Esophagus (tissue), 2 donors: ENCODE data around the gene PPP1R27. TPM values are rescaled to one million over a fixed set of nuclear protein-coding genes. Genes with fewer than 3 reads are reported as not detected.

Source experiments
- H3K27ac ChIP-seq, 2 donors: one replicate each; pipeline ENCODE4 v1.5.1; 2013; ENCODE audit warnings: low read depth in 2 of 2, mild to moderate bottlenecking in 2 of 2, inconsistent platforms in 1 of 2, low read length in 1 of 2, moderate library complexity in 1 of 2
- H3K27me3 ChIP-seq, 2 donors: one replicate each; pipeline ENCODE4 v1.6.1; 2013; ENCODE audit warnings: low read length in 2 of 2, control low read depth in 1 of 2, mild to moderate bottlenecking in 1 of 2; ENCODE audit not compliant: insufficient read depth in 2 of 2, control insufficient read depth in 1 of 2
- H3K36me3 ChIP-seq, 2 donors: one replicate each; pipeline ENCODE4 v1.6.1; 2013; ENCODE audit warnings: low read length in 1 of 2; ENCODE audit not compliant: control insufficient read depth in 2 of 2, insufficient read depth in 2 of 2
- H3K4me1 ChIP-seq, 2 donors: one replicate each; pipeline ENCODE4 v1.6.1; 2013; ENCODE audit warnings: low read length in 1 of 2; ENCODE audit not compliant: control insufficient read depth in 2 of 2, insufficient read depth in 2 of 2
- H3K4me3 ChIP-seq, 2 donors: one replicate each; pipeline ENCODE4 v1.5.1; 2013; ENCODE audit warnings: low read length in 2 of 2, mild to moderate bottlenecking in 2 of 2, low read depth in 1 of 2, moderate library complexity in 1 of 2
- H3K9me3 ChIP-seq, 2 donors: one replicate each; pipeline ENCODE4 v1.6.1; 2013; ENCODE audit warnings: mild to moderate bottlenecking in 2 of 2, low read depth in 1 of 2, low read length in 1 of 2, moderate library complexity in 1 of 2; ENCODE audit not compliant: control insufficient read depth in 2 of 2, insufficient read depth in 1 of 2
- WGBS, 2 donors: extraction: QIAGEN DNeasy Blood & Tissue Kit; methylation state at CpG; one replicate each; pipeline ENCODE4 v1.1.7; 2013; 5-methylcytosine and 5-hydroxymethylcytosine counted together
- polyA plus RNA-seq, 2 donors: library from polyadenylated mRNA; stranded (reverse); fragments of 200-250 nt; gene quantifications; one replicate each; pipeline ENCODE4 v1.2.3, GENCODE V29; 2013
- donor health status: healthy with polysubstance abuse.
- donor health status: Bipolar disorder and iron deficiency.

The PPP1R27 gene
- polyA plus RNA-seq, 2 donors: 0.25 to 0.98 TPM

- Histone ChIP-seq H3K36me3 (peaks cover 8 to 25% of the 10 kb centered on the region in 2 donors), H3K27ac (peak overlapping the region; percentile 98), H3K4me3 (peak overlapping the region; percentile 68 to 95), H3K4me1 (peaks cover 3 to 26% of the 10 kb centered on the region in 2 donors), H3K27me3 (no peaks in the 10 kb centered on the region), H3K9me3 (no peaks in the 10 kb centered on the region)
- WGBS, 2 donors: 30 to 31% methylated on average over 51 to 52 of the region's 52 CpGs
Observed at GRCh38 chr17:81869221-81870130, 34.6 kb upstream of the PPP1R27 start.

- 59 to 65% methylated on average over 25 to 30 of the region's 30 CpGs for WGBS, 2 donors
- H3K4me3 ChIP-seq: peak overlapping the region in 1 of 2 donors; percentile 3
- H3K36me3 ChIP-seq: peaks cover 8 to 25% of the 10 kb centered on the region in 2 donors
- H3K27ac ChIP-seq: peak overlapping the region; percentile 68 to 98
- H3K4me1 ChIP-seq: peaks cover 3 to 26% of the 10 kb centered on the region in 2 donors
- no peaks in the 10 kb centered on the region for H3K27me3 ChIP-seq
- no peaks in the 10 kb centered on the region for H3K9me3 ChIP-seq
Observed at GRCh38 chr17:81868674-81869220, 33.9 kb upstream of the PPP1R27 start.

GRCh38 chr17:81867991-81868673 is 33.3 kb upstream of the PPP1R27 start:
- 59 to 60% methylated on average over 26 to 28 of the region's 28 CpGs for WGBS, 2 donors
- peak overlapping the region; percentile 23 to 68 for H3K27ac ChIP-seq
- H3K4me1 ChIP-seq: peaks cover 3 to 26% of the 10 kb centered on the region in 2 donors
- no peaks in the 10 kb centered on the region for H3K9me3 ChIP-seq
- no peak overlapping the region for H3K4me3 ChIP-seq
- peaks cover 8 to 28% of the 10 kb centered on the region in 2 donors for H3K36me3 ChIP-seq
- no peaks in the 10 kb centered on the region for H3K27me3 ChIP-seq

- 38 to 42% methylated on average over 23 of the region's 23 CpGs for WGBS, 2 donors
- H3K9me3 ChIP-seq: no peaks in the 10 kb centered on the region
- peaks cover 8 to 29% of the 10 kb centered on the region in 2 donors for H3K36me3 ChIP-seq
- H3K27me3 ChIP-seq: no peaks in the 10 kb centered on the region
- H3K4me1 ChIP-seq: peaks cover 3 to 24% of the 10 kb centered on the region in 2 donors
- peak overlapping the region; percentile 23 to 68 for H3K27ac ChIP-seq
- H3K4me3 ChIP-seq: no peak overlapping the region
Observed at GRCh38 chr17:81867170-81867990, 32.5 kb upstream of the PPP1R27 start.

GRCh38 chr17:81866440-81867169 is 31.8 kb upstream of the PPP1R27 start:
- H3K27ac ChIP-seq: peak overlapping the region; percentile 13 to 68
- H3K36me3 ChIP-seq: peaks cover 8 to 29% of the 10 kb centered on the region in 2 donors
- no peak overlapping the region for H3K4me3 ChIP-seq
- H3K27me3 ChIP-seq: no peaks in the 10 kb centered on the region
- peaks cover 3 to 24% of the 10 kb centered on the region in 2 donors for H3K4me1 ChIP-seq
- no peaks in the 10 kb centered on the region for H3K9me3 ChIP-seq
- 72 to 79% methylated on average over 18 of the region's 18 CpGs for WGBS, 2 donors

- Histone ChIP-seq H3K4me1 (peaks cover 3 to 24% of the 10 kb centered on the region in 2 donors), H3K27ac (peak overlapping the region in 1 of 2 donors; percentile 53), H3K27me3 (no peaks in the 10 kb centered on the region), H3K9me3 (no peaks in the 10 kb centered on the region), H3K4me3 (no peak overlapping the region), H3K36me3 (peaks cover 8 to 29% of the 10 kb centered on the region in 2 donors)
- 43 to 61% methylated on average over 18 of the region's 18 CpGs for WGBS, 2 donors
Observed at GRCh38 chr17:81865733-81866439, 31.0 kb upstream of the PPP1R27 start.

GRCh38 chr17:81865358-81865732 is 30.5 kb upstream of the PPP1R27 start:
- H3K27ac ChIP-seq: peak overlapping the region in 1 of 2 donors; percentile 53
- WGBS, 2 donors: 77 to 93% methylated on average over 8 of the region's 8 CpGs

More at GRCh38 chr17:81865358-81865732, 30.5 kb upstream of the PPP1R27 start:
- no peak overlapping the region for H3K4me3 ChIP-seq
- H3K27me3 ChIP-seq: no peaks in the 10 kb centered on the region
- no peaks in the 10 kb centered on the region for H3K9me3 ChIP-seq
- peaks cover 3 to 24% of the 10 kb centered on the region in 2 donors for H3K4me1 ChIP-seq
- peaks cover 8 to 29% of the 10 kb centered on the region in 2 donors for H3K36me3 ChIP-seq
